Activated CD4-positive, alpha-beta memory T cell treated with anti-CD3 and anti-CD28 coated beads for 36 hours (primary cell): ENCODE data around the gene SMIM7. TPM values are rescaled to one million over a fixed set of nuclear protein-coding genes. Genes with fewer than 3 reads are reported as not detected.

Experiments used
- CTCF ChIA-PET: fragments of 350-600 bp; sonication (Branson Sonifier 250); formaldehyde crosslinking; loops from one replicate; lab custom pipeline; 2021; ENCODE audit warnings: antibody characterized with exemption, inconsistent platforms; lab: Charles Lee
- POLR2A ChIA-PET: fragments of 350-600 bp; sonication (Branson Sonifier 250); formaldehyde crosslinking; loops from one replicate; lab custom pipeline; 2021; ENCODE audit warnings: antibody characterized with exemption; lab: Charles Lee
- DNase-seq: peaks from one replicate; pipeline ENCODE4 v3.0.0-alpha.2; 2020
- H3K27ac Mint-ChIP-seq: one replicate; pipeline ENCODE4 v1.8.0; 2021; ENCODE audit warnings: mixed read lengths
- H3K27me3 Mint-ChIP-seq: one replicate; pipeline ENCODE4 v1.8.0; 2021; ENCODE audit warnings: mixed read lengths
- H3K36me3 Mint-ChIP-seq: one replicate; pipeline ENCODE4 v1.8.0; 2021; ENCODE audit warnings: mixed read lengths
- H3K4me1 Mint-ChIP-seq: one replicate; pipeline ENCODE4 v1.8.0; 2021; ENCODE audit warnings: low read depth, mixed read lengths
- H3K4me3 Mint-ChIP-seq: one replicate; pipeline ENCODE4 v1.8.0; 2021; ENCODE audit warnings: mild to moderate bottlenecking, mixed read lengths
- H3K9me3 Mint-ChIP-seq: one replicate; pipeline ENCODE4 v1.8.0; 2021; ENCODE audit warnings: mixed read lengths
- intact Hi-C: fragments of 100-400 bp; cut with micrococcal nuclease; formaldehyde crosslinking; loops from one replicate; pipeline ENCODE4 v1.15.1; 2023
- total RNA-seq, 2 experiments: library from RNA; stranded (reverse); gene quantifications; one replicate each; pipeline ENCODE4 v1.2.3, GENCODE V29; 2021

The SMIM7 gene
- total RNA-seq, 2 experiments from 2014 or later: 50.5 to 50.9 TPM

- no peak for DNase-seq
- Mint-ChIP-seq H3K4me3 (no peak overlapping the region), H3K27ac (no peak overlapping the region), H3K27me3 (no peaks in the 10 kb centered on the region), H3K36me3 (no peaks in the 10 kb centered on the region), H3K4me1 (peaks cover 41% of the 10 kb centered on the region), H3K9me3 (no peaks in the 10 kb centered on the region)
- intact Hi-C loops: no loop called here
- CTCF ChIA-PET: no interaction called here
- POLR2A ChIA-PET: no interaction called here
These were observed 54.8 kb downstream of the SMIM7 start for GRCh38 chr19:16605115-16605514.

DNA sequence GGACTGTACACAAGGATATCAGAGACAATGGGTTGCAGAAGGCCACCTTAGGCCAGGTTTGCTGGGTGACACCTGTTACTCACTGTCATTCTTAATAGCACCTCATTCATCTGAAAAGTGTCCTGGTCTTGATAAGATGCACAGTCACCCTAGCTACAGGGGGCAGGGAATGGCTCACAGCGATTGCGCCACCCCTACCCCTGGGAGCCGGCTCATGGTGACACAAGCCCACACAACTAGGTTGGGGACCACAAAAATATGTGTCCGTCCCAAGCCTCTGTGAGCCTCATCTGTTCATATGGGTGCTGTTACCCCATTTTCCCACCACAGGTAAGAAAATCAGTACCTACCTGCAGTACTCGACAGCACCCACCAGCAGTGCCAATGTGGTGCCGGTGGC is 55.3 kb downstream of the SMIM7 start:
- H3K36me3 Mint-ChIP-seq: no peaks in the 10 kb centered on the region
- intact Hi-C loops: no loop called here
- CTCF ChIA-PET: interaction anchor here (1.0 kb wide), 1 partner anchor 17 kb away, joined by 3 read pairs; no protein-coding TSS in a partner anchor
- H3K4me3 Mint-ChIP-seq: no peak overlapping the region
- H3K27me3 Mint-ChIP-seq: no peaks in the 10 kb centered on the region
- DNase-seq: no peak
- H3K27ac Mint-ChIP-seq: no peak overlapping the region
- H3K9me3 Mint-ChIP-seq: no peaks in the 10 kb centered on the region
- POLR2A ChIA-PET: no interaction called here
- H3K4me1 Mint-ChIP-seq: peaks cover 41% of the 10 kb centered on the region

- H3K4me3 Mint-ChIP-seq: no peak overlapping the region
- intact Hi-C loops: no loop called here
These were observed 56.9 kb downstream of the SMIM7 start for GRCh38 chr19:16603090-16603489.

DNA sequence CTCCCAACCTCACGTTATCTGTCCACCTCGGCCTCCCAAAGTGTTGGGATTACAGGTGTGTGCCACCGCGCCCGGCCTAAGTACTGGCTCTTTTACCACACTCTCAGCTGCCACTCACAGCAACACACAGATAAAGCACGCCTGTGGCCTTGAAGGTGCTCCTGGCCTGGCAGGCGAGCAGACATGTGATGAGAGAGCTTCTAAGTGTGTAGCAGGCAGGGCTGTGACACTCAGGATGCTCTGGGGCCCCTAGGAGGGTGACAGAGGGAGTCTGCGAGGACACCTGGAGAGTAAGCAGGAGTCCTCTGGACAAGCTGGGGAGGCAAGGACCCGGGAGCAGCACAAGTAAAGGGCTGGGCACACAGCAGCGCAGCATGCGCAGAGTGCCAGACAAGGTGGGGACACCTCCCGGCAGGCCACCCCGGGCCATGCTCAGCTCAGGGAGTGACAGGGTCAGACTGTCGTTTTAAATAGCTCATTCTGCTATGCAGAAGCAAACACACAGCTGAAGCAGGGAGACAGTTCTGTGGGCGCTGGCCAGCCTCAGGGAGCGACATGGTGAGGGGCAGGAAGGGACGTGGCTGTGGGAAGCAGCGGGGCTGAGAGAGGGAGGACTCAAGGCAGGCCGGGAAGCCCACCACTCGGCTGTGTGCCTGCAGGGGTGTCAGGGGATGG is 58.4 kb downstream of the SMIM7 start:
- Mint-ChIP-seq H3K27me3 (no peaks in the 10 kb centered on the region), H3K9me3 (no peaks in the 10 kb centered on the region), H3K4me3 (no peak overlapping the region), H3K4me1 (peaks cover 39% of the 10 kb centered on the region), H3K27ac (no peak overlapping the region), H3K36me3 (no peaks in the 10 kb centered on the region)
- ChIA-PET CTCF (interaction anchor here (0.6 kb wide), 1 partner anchor 660 kb away, joined by 3 read pairs; no protein-coding TSS in a partner anchor), POLR2A (interaction anchor here (0.6 kb wide), 1 partner anchor 137 kb away, joined by 4 read pairs; no protein-coding TSS in a partner anchor)
- intact Hi-C loops: no loop called here
- DNase-seq: no peak

More at GRCh38 chr19:16603090-16603489, 56.9 kb downstream of the SMIM7 start:
- H3K9me3 Mint-ChIP-seq: no peaks in the 10 kb centered on the region
- H3K4me1 Mint-ChIP-seq: peaks cover 42% of the 10 kb centered on the region
- no peaks in the 10 kb centered on the region for H3K27me3 Mint-ChIP-seq
- no peak overlapping the region for H3K27ac Mint-ChIP-seq
- no peak for DNase-seq
- ChIA-PET POLR2A (no interaction called here), CTCF (no interaction called here)
- no peaks in the 10 kb centered on the region for H3K36me3 Mint-ChIP-seq

DNA sequence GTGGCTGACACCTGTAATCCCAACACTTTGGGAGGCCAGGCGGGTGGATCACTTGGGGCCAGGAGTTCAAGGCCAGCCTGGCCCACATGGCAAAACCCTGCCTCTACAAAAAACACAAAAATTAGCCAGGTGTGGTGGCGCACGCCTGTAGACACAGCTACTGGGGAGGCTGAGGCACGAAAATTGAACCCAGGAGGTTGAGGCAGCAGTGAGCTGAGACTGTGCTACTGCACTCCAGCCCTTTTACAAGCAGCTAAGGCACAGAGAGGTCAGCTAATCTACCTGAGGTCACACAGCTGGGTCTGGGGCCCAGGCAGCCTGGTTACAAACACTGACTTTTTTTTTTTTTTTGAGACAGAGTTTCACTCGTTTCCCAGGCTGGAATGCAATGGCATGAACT is 59.1 kb downstream of the SMIM7 start:
- intact Hi-C loops: no loop called here
- Mint-ChIP-seq H3K9me3 (no peaks in the 10 kb centered on the region), H3K4me1 (peaks cover 42% of the 10 kb centered on the region)

GRCh38 chr19:16599655-16600346 is 60.1 kb downstream of the SMIM7 start:
- no peaks in the 10 kb centered on the region for H3K9me3 Mint-ChIP-seq
- intact Hi-C loops: no loop called here
- no peaks in the 10 kb centered on the region for H3K36me3 Mint-ChIP-seq
- DNase-seq: no peak
- ChIA-PET POLR2A (interaction anchor here (1.5 kb wide), 1 partner anchor 15 kb away, joined by 4 read pairs; no protein-coding TSS in a partner anchor), CTCF (no interaction called here)
- no peaks in the 10 kb centered on the region for H3K27me3 Mint-ChIP-seq
- peaks cover 42% of the 10 kb centered on the region for H3K4me1 Mint-ChIP-seq
- H3K27ac Mint-ChIP-seq: no peak overlapping the region
- no peak overlapping the region for H3K4me3 Mint-ChIP-seq

More for the DNA sequence above, 59.1 kb downstream of the SMIM7 start:
- Mint-ChIP-seq H3K4me3 (no peak overlapping the region), H3K36me3 (no peaks in the 10 kb centered on the region), H3K27me3 (no peaks in the 10 kb centered on the region), H3K27ac (no peak overlapping the region)
- no peak for DNase-seq
- POLR2A ChIA-PET: interaction anchor here (1.5 kb wide), 1 partner anchor 16 kb away, joined by 4 read pairs; no protein-coding TSS in a partner anchor
- CTCF ChIA-PET: no interaction called here

DNA sequence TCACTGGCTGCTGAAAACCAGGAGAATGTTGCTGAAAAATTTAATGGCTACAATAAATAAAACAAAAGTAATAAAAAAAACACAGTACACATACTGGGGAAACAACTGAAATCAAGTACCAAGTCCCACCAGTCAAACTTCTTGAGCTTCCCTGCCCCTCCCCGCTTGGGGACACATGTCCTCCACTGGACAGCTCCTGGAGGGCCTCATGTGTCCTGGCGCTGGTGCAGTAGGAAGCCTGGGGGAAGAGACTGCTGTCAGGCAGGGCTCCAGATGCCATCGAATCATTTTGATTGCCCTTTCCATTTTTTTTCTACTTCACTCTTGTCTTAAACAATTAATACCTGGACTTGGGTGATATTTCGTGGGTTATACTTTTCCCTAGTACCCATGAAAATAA is 61.1 kb downstream of the SMIM7 start:
- ChIA-PET CTCF (no interaction called here), POLR2A (no interaction called here)
- Mint-ChIP-seq H3K27me3 (no peaks in the 10 kb centered on the region), H3K36me3 (no peaks in the 10 kb centered on the region), H3K4me1 (peaks cover 47% of the 10 kb centered on the region), H3K9me3 (no peaks in the 10 kb centered on the region), H3K4me3 (no peak overlapping the region), H3K27ac (no peak overlapping the region)
- intact Hi-C loops: no loop called here
- DNase-seq: no peak

DNA sequence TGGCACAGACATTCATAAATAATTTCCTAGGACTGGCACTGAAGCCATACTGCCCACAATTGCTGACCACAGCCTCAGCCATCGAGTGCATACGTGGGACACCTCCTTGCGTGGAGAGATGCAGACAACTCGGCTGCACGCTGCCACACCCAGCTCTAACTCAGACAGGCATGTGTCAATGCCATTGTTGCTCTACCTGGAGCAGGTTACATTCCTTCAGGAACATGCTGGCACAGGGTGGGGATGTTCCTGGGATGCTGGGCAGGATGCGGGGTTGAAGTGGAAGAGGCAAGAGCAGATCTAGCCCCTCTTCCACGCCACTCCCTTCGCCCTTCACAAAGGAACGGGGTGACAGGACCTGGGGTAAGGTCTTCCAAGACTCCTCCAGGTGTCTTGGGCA is 63.5 kb downstream of the SMIM7 start:
- no peak overlapping the region for H3K4me3 Mint-ChIP-seq
- no peaks in the 10 kb centered on the region for H3K9me3 Mint-ChIP-seq
- H3K4me1 Mint-ChIP-seq: peaks cover 55% of the 10 kb centered on the region
- no peak for DNase-seq
- no peaks in the 10 kb centered on the region for H3K27me3 Mint-ChIP-seq
- intact Hi-C loops: no loop called here
- ChIA-PET POLR2A (no interaction called here), CTCF (no interaction called here)
- no peaks in the 10 kb centered on the region for H3K36me3 Mint-ChIP-seq
- H3K27ac Mint-ChIP-seq: peak overlapping the region; percentile 20

Other genes starting within 250 kb of the SMIM7 start
- gene EPS15L1, start 188.2 kb downstream of the SMIM7 start, total RNA-seq: 10 to 100 TPM; 25.9 to 27.3 TPM
- gene CALR3, start 164.0 kb downstream of the SMIM7 start, total RNA-seq: not detected
- 1 to 10 TPM; 2.2 to 2.6 TPM for gene C19orf44, start 163.8 kb downstream of the SMIM7 start, total RNA-seq
- gene CHERP, start 117.7 kb downstream of the SMIM7 start, total RNA-seq: 10 to 100 TPM; 50.8 TPM
- gene SLC35E1, start 87.7 kb downstream of the SMIM7 start, total RNA-seq: 10 to 100 TPM; 42.0 to 46.0 TPM
- 10 to 100 TPM; 12.0 to 14.5 TPM for gene MED26, start 31.9 kb downstream of the SMIM7 start, total RNA-seq
- gene TMEM38A, start 995 bp upstream of the SMIM7 start, total RNA-seq: under 1 TPM; 0.58 to 0.76 TPM
- not detected for gene NWD1, start 59.7 kb upstream of the SMIM7 start, total RNA-seq
- gene SIN3B, start 169.3 kb upstream of the SMIM7 start, total RNA-seq: 10 to 100 TPM; 21.9 to 23.4 TPM
- gene F2RL3, start 228.9 kb upstream of the SMIM7 start, total RNA-seq: not detected